ENCODE data around the gene SLC25A10. TPM values are rescaled to one million over a fixed set of nuclear protein-coding genes. Genes with fewer than 3 reads are reported as not detected.

Gene SLC25A10
- total RNA-seq, 1 donor from 2014 or later = 6.8 TPM

Small RNA genes within 50 kb of the gene (small RNA-seq; reads per million reads assigned to genes)
- gene MIR6786 = not detected

Other genes starting within 250 kb of the SLC25A10 start
- gene ACTG1, start 199.5 kb upstream of the SLC25A10 start, total RNA-seq = 1,613 TPM
- 1.0 TPM for gene FSCN2, start 183.9 kb upstream of the SLC25A10 start, total RNA-seq
- gene FAAP100, start 159.9 kb upstream of the SLC25A10 start, total RNA-seq = 7.8 TPM
- gene NPLOC4, start 75.2 kb upstream of the SLC25A10 start, total RNA-seq = 43.8 TPM
- 0.52 TPM for gene TSPAN10, start 75.1 kb upstream of the SLC25A10 start, total RNA-seq
- 1.0 TPM for gene PDE6G, start 55.7 kb upstream of the SLC25A10 start, total RNA-seq
- gene OXLD1, start 45.7 kb upstream of the SLC25A10 start, total RNA-seq = 10.4 TPM
- 5.7 TPM for gene CCDC137, start 45.5 kb upstream of the SLC25A10 start, total RNA-seq
- 25.1 TPM for gene ARL16, start 28.5 kb upstream of the SLC25A10 start, total RNA-seq
- gene HGS, start 28.3 kb upstream of the SLC25A10 start, total RNA-seq = 27.7 TPM
- 4.7 TPM for gene MRPL12, start 8.9 kb upstream of the SLC25A10 start, total RNA-seq
- gene GCGR, start 91.9 kb downstream of the SLC25A10 start, total RNA-seq = not detected
- 81.9 TPM for gene MCRIP1, start 121.0 kb downstream of the SLC25A10 start, total RNA-seq
- gene PPP1R27, start 122.8 kb downstream of the SLC25A10 start, total RNA-seq = 35.0 TPM
- 264 TPM for gene P4HB, start 148.3 kb downstream of the SLC25A10 start, total RNA-seq
- gene ARHGDIA, start 159.1 kb downstream of the SLC25A10 start, total RNA-seq = 43.3 TPM
- gene ALYREF, start 179.3 kb downstream of the SLC25A10 start, total RNA-seq = 78.8 TPM
- gene ANAPC11, start 179.4 kb downstream of the SLC25A10 start, total RNA-seq = 104 TPM
- gene NPB, start 190.0 kb downstream of the SLC25A10 start, total RNA-seq = 1.0 TPM
- 10.4 TPM for gene PCYT2, start 199.1 kb downstream of the SLC25A10 start, total RNA-seq
- 3.7 TPM for gene SIRT7, start 205.9 kb downstream of the SLC25A10 start, total RNA-seq
- gene MAFG, start 215.5 kb downstream of the SLC25A10 start, total RNA-seq = 8.9 TPM
- gene PYCR1, start 225.0 kb downstream of the SLC25A10 start, total RNA-seq = 43.8 TPM
- gene MYADML2, start 234.9 kb downstream of the SLC25A10 start, total RNA-seq = 16.7 TPM
- gene NOTUM, start 248.9 kb downstream of the SLC25A10 start, total RNA-seq = 0.52 TPM